Stimulated activated CD8-positive, alpha-beta memory T cell treated with anti-CD3 and anti-CD28 coated beads, Interleukin-7, amount 100 ng/mL, for 48 hours (primary cell): ENCODE measurements around the gene PDE6B.

ENCODE experiments used
- DNase-seq, 2 donors: peaks; one replicate each; pipeline ENCODE4 v3.0.0-alpha.2; 2020; ENCODE audit warnings: low read depth in 1 of 2; ENCODE audit errors: extremely low read depth in 1 of 2

Gene PDE6B

GRCh38 chr4:622071-622995 lies 3.0 kb upstream of the PDE6B start:
- no peak for DNase-seq

GRCh38 chr4:622996-623913 lies 2.1 kb upstream of the PDE6B start:
- no peak for DNase-seq

DNA sequence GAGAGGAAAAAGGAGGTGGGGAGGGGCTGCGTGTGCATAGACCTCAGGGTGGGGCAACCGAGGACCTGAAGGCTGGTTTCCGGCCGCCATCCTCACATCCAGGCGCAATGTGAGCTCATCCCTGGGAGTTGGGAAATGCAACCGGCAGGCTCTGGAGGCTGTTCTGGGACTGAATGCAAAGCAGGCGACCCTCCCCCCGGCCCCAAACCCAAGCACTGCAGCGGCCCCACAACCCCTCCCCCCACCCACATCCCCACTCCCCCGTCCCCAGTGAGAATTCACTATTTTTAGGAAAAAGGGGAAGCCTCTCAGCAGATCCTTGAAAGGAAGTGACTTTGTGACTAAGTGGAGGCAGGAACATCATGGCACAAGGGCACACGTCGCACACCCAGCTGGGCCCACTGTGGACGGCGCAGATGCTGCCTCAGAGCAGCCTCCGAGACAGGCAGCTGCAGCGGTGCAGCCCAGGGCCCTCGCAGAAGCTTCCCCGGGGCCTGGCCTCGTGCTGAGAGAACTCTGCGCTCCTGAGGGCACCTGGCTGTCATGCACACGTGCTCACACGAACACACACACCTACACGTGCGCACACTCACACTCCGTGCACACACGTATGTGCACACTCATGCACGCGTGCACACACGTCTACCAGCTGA lies 1.3 kb upstream of the PDE6B start:
- DNase-seq, result no peak

- DNase-seq, result no peak
These were observed 323 bp downstream of the PDE6B start for GRCh38 chr4:625631-626161.

DNA sequence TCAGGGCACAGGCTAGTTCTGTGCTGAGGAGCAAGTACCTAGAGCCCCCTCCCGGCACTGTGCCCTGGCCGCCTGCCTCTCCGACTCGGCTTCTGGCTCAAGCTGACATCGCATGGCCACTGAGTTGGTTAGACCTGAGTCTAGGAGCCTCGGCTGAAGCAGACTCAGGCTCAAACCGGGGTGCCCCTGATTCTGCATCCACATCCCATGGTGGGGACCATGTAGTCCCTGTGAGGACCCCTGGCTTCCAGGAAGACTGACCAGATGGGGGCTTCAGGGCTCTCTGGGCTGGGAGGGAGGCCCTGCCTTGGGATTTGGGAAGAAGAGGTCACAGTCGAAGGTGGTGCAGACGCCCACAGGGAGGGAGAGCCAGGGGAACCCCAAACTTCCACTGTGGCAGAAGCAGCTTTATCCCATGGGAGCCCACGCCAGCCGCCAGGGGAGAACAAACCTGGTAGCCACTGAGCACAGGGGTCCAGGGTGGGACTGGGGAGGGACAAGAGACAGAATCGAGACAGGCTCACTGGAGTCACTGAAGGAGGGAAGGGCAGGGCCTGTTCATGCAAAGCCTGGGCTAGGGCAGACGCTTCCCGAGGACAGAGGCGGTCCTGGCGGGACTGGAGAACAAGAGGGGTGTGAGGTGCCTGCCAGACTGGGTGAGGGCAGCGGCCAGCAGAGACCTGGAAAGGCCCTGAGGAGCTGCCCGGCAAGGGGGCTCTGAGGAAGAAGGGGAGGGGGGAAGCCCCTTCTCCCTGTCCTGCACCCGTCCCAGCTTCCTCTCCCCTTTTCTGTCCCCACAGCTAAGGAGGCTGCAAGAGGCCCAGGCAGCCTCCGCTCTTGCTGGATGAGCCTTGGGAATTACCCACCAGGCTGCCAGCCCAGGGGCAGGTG lies 1.1 kb downstream of the PDE6B start:
- no peak for DNase-seq

DNA sequence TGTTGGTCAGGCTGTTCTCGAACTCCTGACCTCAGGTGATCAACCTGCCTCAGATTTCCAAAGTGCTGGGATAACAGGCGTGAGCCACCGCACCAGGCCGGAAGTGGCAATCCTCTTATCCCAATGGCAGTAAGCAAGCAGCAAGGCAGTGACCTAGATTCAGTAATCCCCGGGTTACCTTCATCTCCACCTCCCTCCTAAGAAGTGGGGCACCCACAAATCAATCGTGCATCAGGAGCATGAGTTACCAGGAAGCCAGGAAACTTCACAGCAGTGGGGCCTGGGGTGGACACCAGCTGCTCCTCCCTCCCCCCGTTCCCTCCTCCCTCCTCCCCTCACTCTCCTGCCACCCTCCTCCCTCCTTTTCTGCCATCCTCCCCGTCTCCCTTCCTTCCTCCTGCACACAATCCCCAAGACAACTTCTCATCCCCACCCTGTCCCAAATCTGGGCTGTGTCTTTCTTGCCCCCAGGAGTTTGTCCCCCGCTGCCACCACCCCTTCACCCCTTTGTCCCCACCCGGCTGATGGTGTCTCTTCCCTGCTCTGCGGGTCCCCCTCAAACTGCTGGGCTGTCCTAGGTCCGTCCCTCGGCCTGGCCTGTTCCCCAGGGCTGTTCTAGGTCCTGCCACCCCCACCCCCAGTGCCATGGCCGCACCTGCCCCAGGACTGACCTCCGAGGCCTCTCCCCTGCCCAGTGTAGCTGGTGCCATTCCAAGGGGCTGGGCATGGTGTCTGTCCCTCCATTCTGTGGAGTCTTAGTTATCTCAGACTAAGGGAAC lies 2.2 kb downstream of the PDE6B start:
- DNase-seq, result no peak

GRCh38 chr4:628311-628741 lies 3.0 kb downstream of the PDE6B start:
- DNase-seq, result no peak

DNA sequence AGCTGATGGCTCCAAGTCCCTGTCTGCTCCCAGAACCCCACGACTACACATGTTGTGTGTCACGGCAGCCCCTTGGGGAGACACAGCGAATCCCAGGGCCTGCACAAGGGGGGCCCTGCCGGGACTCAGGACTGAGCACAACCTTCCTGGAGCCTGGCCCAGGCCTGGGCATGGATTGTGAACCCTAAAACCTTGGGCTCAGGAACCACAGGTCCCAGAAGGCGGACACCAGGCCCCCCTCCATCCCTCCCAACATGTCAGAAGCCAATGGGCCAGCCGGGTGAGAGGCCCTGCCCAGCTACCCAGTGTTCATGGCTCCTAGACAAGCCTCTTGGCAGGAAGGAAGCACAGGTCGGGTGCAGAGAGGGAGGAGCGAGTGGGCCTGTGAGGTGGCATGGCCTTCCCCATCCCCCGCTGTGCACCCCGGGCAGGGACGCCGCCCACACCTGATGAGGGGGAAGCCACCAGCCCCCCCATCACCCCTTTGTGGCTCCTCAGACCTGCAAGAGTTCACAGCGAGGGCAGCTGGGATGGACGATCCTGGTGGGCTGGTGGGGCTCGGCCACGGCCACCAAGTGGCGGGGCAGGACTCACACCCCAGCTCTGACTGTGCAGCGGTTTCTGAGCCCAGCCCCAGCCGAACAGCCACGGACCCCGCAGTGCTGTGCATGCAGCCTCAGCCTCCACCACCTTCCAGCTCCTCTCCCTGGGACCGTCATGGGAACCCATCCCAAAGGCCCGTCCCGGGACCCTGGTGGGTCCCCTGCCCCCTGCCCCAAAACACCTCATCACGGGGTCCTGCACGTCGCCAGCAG lies 3.7 kb downstream of the PDE6B start:
- no peak for DNase-seq

DNA sequence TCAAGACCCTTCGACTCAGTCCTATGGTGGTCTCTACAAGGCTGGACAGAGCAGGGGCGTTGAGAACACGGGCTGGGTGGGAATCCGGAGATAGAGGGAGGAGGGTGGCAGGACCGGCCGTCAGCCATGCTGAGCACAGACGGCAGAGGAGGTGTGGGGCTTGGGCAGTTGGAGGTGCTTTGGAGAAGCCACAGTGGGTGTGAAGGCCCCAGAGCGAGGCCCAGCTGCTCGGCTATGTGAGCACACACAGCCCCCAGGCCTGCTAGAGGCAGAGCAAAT lies 4.2 kb downstream of the PDE6B start:
- DNase-seq, result no peak

- DNase-seq, result no peak
These were observed 4.7 kb downstream of the PDE6B start for GRCh38 chr4:629915-630641.

DNA sequence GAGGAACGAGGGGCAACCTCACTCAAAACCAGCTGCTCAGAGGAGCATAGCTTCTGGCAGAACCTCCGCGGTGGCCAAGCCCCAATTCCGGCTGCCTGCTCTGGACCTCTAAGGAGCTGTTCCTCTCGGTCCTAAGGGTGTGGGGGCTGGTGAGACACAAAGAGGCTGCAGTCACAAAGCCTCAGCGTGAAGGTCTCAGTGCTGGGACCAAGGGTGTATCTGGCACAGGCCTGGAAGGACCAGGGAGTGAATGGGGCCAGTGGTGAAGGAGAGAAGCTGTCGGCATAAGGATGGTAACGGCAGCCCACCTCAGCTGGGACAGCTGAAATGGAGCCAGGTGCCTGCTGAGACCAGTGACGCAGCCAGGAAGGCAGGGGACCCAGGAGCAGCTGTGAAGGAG lies 5.3 kb downstream of the PDE6B start:
- DNase-seq, result no peak

- DNase-seq, result no peak
These were observed 6.9 kb downstream of the PDE6B start for GRCh38 chr4:632196-632790.

GRCh38 chr4:632926-633325 lies 7.6 kb downstream of the PDE6B start:
- no peak for DNase-seq

GRCh38 chr4:633406-633805 lies 8.0 kb downstream of the PDE6B start:
- no peak for DNase-seq

DNA sequence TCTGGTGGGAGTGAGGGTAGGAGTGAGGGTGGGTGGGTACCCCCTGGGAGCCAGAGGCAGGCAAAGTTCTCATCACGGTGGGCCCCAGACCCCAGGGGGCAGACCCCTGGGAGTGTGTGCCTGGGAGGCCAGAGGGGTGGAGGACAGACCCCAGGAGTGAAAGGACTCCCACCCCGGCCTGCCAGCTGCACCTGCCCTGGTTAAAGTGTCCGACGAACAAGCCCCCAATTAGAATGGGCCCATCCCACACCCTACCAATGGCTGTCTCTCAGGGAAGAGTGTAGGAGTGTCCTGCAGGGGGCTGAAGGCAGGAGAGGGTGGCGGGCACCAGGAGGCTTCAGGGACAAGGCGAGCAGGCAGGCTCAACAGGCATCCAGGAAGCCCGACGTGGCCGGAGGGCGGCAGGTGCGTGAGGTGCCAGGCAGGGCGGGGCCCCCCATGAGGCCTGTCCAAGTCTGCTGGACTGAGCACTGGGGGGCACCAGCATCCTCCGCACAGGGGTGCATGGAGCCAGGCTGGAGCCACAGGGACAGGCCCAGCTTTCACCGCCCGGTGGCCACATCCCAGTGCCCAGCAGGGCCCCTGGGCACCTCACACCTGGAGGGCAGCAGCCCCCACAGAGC lies 8.7 kb downstream of the PDE6B start:
- no peak for DNase-seq

GRCh38 chr4:634599-634985 lies 9.2 kb downstream of the PDE6B start:
- no peak for DNase-seq
